ENCODE results near the gene BOD1.
A peak's percentile ranks its signal among the peaks of the same experiment; 100 is the strongest.

BOD1 gene

GRCh38 chr5:173618927-173619519 is 2.6 kb upstream of the BOD1 start:
- no peak overlapping the region for H3K27ac Mint-ChIP-seq
- peak; percentile 16 for DNase-seq (ENCODE audit: low spot score)
- no peak overlapping the region for H3K4me3 Mint-ChIP-seq

GRCh38 chr5:173615884-173616576 is 420 bp downstream of the BOD1 start:
- Mint-ChIP-seq H3K4me1 (ENCODE audit: low read depth) (peaks cover 24% of the 10 kb centered on the region), H3K27ac (peak overlapping the region; percentile 87), H3K27me3 (ENCODE audit: low read depth) (no peaks in the 10 kb centered on the region), H3K36me3 (ENCODE audit: low read depth) (peaks cover 6% of the 10 kb centered on the region), H3K4me3 (peak overlapping the region; percentile 89), H3K9me3 (no peaks in the 10 kb centered on the region)
- peak; percentile 71 for DNase-seq (ENCODE audit: low spot score)

More at GRCh38 chr5:173618927-173619519, 2.6 kb upstream of the BOD1 start:
- Mint-ChIP-seq H3K36me3 (ENCODE audit: low read depth) (peaks cover 1% of the 10 kb centered on the region), H3K9me3 (no peaks in the 10 kb centered on the region), H3K4me1 (ENCODE audit: low read depth) (peaks cover 24% of the 10 kb centered on the region), H3K27me3 (ENCODE audit: low read depth) (no peaks in the 10 kb centered on the region)

GRCh38 chr5:173614591-173614990 is 1.9 kb downstream of the BOD1 start:
- Mint-ChIP-seq H3K4me1 (ENCODE audit: low read depth) (peaks cover 24% of the 10 kb centered on the region), H3K9me3 (no peaks in the 10 kb centered on the region), H3K27ac (no peak overlapping the region), H3K4me3 (peak overlapping the region; percentile 89), H3K27me3 (ENCODE audit: low read depth) (no peaks in the 10 kb centered on the region), H3K36me3 (ENCODE audit: low read depth) (peaks cover 10% of the 10 kb centered on the region)
- DNase-seq (ENCODE audit: low spot score) = no peak

GRCh38 chr5:173613433-173614159 is 2.9 kb downstream of the BOD1 start:
- H3K4me1 Mint-ChIP-seq (ENCODE audit: low read depth) = peaks cover 21% of the 10 kb centered on the region
- no peak overlapping the region for H3K27ac Mint-ChIP-seq

GRCh38 chr5:173612948-173613347 is 3.5 kb downstream of the BOD1 start:
- Mint-ChIP-seq H3K9me3 (no peaks in the 10 kb centered on the region), H3K4me3 (no peak overlapping the region), H3K4me1 (ENCODE audit: low read depth) (peaks cover 21% of the 10 kb centered on the region), H3K36me3 (ENCODE audit: low read depth) (peaks cover 15% of the 10 kb centered on the region), H3K27me3 (ENCODE audit: low read depth) (no peaks in the 10 kb centered on the region), H3K27ac (no peak overlapping the region)
- no peak for DNase-seq (ENCODE audit: low spot score)

More at GRCh38 chr5:173613433-173614159, 2.9 kb downstream of the BOD1 start:
- DNase-seq (ENCODE audit: low spot score) = no peak
- peaks cover 13% of the 10 kb centered on the region for H3K36me3 Mint-ChIP-seq (ENCODE audit: low read depth)
- no peaks in the 10 kb centered on the region for H3K27me3 Mint-ChIP-seq (ENCODE audit: low read depth)
- H3K9me3 Mint-ChIP-seq = no peaks in the 10 kb centered on the region
- H3K4me3 Mint-ChIP-seq = peak overlapping the region; percentile 13

- Mint-ChIP-seq H3K4me1 (ENCODE audit: low read depth) (peaks cover 18% of the 10 kb centered on the region), H3K9me3 (no peaks in the 10 kb centered on the region), H3K36me3 (ENCODE audit: low read depth) (peaks cover 24% of the 10 kb centered on the region), H3K27ac (no peak overlapping the region), H3K27me3 (ENCODE audit: low read depth) (no peaks in the 10 kb centered on the region), H3K4me3 (no peak overlapping the region)
- no peak for DNase-seq (ENCODE audit: low spot score)
Measured at GRCh38 chr5:173611706-173612105, 4.7 kb downstream of the BOD1 start.

GRCh38 chr5:173604141-173604540 is 12.3 kb downstream of the BOD1 start:
- DNase-seq (ENCODE audit: low spot score) = no peak
- Mint-ChIP-seq H3K9me3 (no peaks in the 10 kb centered on the region), H3K36me3 (ENCODE audit: low read depth) (peaks cover 17% of the 10 kb centered on the region)

GRCh38 chr5:173602423-173602822 is 14.0 kb downstream of the BOD1 start:
- H3K4me1 Mint-ChIP-seq (ENCODE audit: low read depth) = no peaks in the 10 kb centered on the region
- peaks cover 12% of the 10 kb centered on the region for H3K36me3 Mint-ChIP-seq (ENCODE audit: low read depth)
- H3K9me3 Mint-ChIP-seq = no peaks in the 10 kb centered on the region
- no peak overlapping the region for H3K27ac Mint-ChIP-seq
- H3K27me3 Mint-ChIP-seq (ENCODE audit: low read depth) = no peaks in the 10 kb centered on the region
- no peak for DNase-seq (ENCODE audit: low spot score)
- no peak overlapping the region for H3K4me3 Mint-ChIP-seq

More at GRCh38 chr5:173604141-173604540, 12.3 kb downstream of the BOD1 start:
- H3K4me1 Mint-ChIP-seq (ENCODE audit: low read depth) = no peaks in the 10 kb centered on the region
- no peaks in the 10 kb centered on the region for H3K27me3 Mint-ChIP-seq (ENCODE audit: low read depth)
- H3K27ac Mint-ChIP-seq = no peak overlapping the region
- H3K4me3 Mint-ChIP-seq = no peak overlapping the region

- no peaks in the 10 kb centered on the region for H3K36me3 Mint-ChIP-seq (ENCODE audit: low read depth)
- no peak overlapping the region for H3K4me3 Mint-ChIP-seq
- H3K27me3 Mint-ChIP-seq (ENCODE audit: low read depth) = no peaks in the 10 kb centered on the region
- peaks cover 14% of the 10 kb centered on the region for H3K9me3 Mint-ChIP-seq
- H3K27ac Mint-ChIP-seq = no peak overlapping the region
- no peak for DNase-seq (ENCODE audit: low spot score)
- no peaks in the 10 kb centered on the region for H3K4me1 Mint-ChIP-seq (ENCODE audit: low read depth)
Measured at GRCh38 chr5:173598686-173599085, 17.8 kb downstream of the BOD1 start.

- no peak for DNase-seq (ENCODE audit: low spot score)
- H3K27me3 Mint-ChIP-seq (ENCODE audit: low read depth) = no peaks in the 10 kb centered on the region
- H3K4me1 Mint-ChIP-seq (ENCODE audit: low read depth) = no peaks in the 10 kb centered on the region
- H3K36me3 Mint-ChIP-seq (ENCODE audit: low read depth) = no peaks in the 10 kb centered on the region
- H3K4me3 Mint-ChIP-seq = no peak overlapping the region
- peaks cover 28% of the 10 kb centered on the region for H3K9me3 Mint-ChIP-seq
- no peak overlapping the region for H3K27ac Mint-ChIP-seq
Measured at GRCh38 chr5:173597304-173597703, 19.1 kb downstream of the BOD1 start.

GRCh38 chr5:173595841-173596240 is 20.6 kb downstream of the BOD1 start:
- Mint-ChIP-seq H3K27me3 (ENCODE audit: low read depth) (no peaks in the 10 kb centered on the region), H3K9me3 (peaks cover 39% of the 10 kb centered on the region), H3K36me3 (ENCODE audit: low read depth) (peaks cover 2% of the 10 kb centered on the region), H3K4me3 (no peak overlapping the region), H3K4me1 (ENCODE audit: low read depth) (no peaks in the 10 kb centered on the region), H3K27ac (no peak overlapping the region)
- DNase-seq (ENCODE audit: low spot score) = no peak

- no peaks in the 10 kb centered on the region for H3K4me1 Mint-ChIP-seq (ENCODE audit: low read depth)
- H3K36me3 Mint-ChIP-seq (ENCODE audit: low read depth) = peaks cover 2% of the 10 kb centered on the region
- H3K27me3 Mint-ChIP-seq (ENCODE audit: low read depth) = no peaks in the 10 kb centered on the region
- H3K27ac Mint-ChIP-seq = no peak overlapping the region
- no peak for DNase-seq (ENCODE audit: low spot score)
- H3K4me3 Mint-ChIP-seq = no peak overlapping the region
- H3K9me3 Mint-ChIP-seq = peaks cover 43% of the 10 kb centered on the region
Measured at GRCh38 chr5:173594061-173594460, 22.4 kb downstream of the BOD1 start.

- no peaks in the 10 kb centered on the region for H3K4me1 Mint-ChIP-seq (ENCODE audit: low read depth)
- peaks cover 47% of the 10 kb centered on the region for H3K9me3 Mint-ChIP-seq
- H3K36me3 Mint-ChIP-seq (ENCODE audit: low read depth) = peaks cover 2% of the 10 kb centered on the region
- no peak for DNase-seq (ENCODE audit: low spot score)
- no peak overlapping the region for H3K27ac Mint-ChIP-seq
- no peaks in the 10 kb centered on the region for H3K27me3 Mint-ChIP-seq (ENCODE audit: low read depth)
- no peak overlapping the region for H3K4me3 Mint-ChIP-seq
Measured at GRCh38 chr5:173592050-173592669, 24.3 kb downstream of the BOD1 start.

- Mint-ChIP-seq H3K36me3 (ENCODE audit: low read depth) (peaks cover 3% of the 10 kb centered on the region), H3K4me3 (no peak overlapping the region), H3K9me3 (peaks cover 54% of the 10 kb centered on the region), H3K4me1 (ENCODE audit: low read depth) (no peaks in the 10 kb centered on the region), H3K27ac (no peak overlapping the region), H3K27me3 (ENCODE audit: low read depth) (no peaks in the 10 kb centered on the region)
- DNase-seq (ENCODE audit: low spot score) = no peak
Measured at GRCh38 chr5:173591056-173591514, 25.4 kb downstream of the BOD1 start.
